ENCODE measurements around the gene BBLN.

Gene BBLN

DNA sequence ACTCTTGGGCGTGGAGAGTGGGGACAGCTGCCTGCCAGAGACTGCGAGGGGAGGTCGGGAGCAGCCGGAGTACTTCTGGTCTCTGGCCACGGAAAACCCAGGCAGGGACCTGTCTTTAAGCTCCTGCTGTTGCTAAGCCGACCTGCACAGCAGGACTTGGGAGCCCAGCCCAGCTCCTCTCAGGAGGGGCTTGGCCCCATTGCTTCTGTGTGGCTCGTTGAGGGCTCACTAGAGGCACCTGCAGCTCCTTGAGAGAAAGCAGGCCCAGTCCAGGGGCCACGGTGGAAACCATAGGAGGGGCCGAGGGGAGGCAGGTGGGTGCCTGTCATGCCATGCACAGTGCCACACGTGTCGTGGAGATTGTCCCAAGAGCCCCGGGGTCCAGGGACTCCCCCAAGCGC, 14.1 kb upstream of the BBLN start:
- DNase-seq: no peak

DNA sequence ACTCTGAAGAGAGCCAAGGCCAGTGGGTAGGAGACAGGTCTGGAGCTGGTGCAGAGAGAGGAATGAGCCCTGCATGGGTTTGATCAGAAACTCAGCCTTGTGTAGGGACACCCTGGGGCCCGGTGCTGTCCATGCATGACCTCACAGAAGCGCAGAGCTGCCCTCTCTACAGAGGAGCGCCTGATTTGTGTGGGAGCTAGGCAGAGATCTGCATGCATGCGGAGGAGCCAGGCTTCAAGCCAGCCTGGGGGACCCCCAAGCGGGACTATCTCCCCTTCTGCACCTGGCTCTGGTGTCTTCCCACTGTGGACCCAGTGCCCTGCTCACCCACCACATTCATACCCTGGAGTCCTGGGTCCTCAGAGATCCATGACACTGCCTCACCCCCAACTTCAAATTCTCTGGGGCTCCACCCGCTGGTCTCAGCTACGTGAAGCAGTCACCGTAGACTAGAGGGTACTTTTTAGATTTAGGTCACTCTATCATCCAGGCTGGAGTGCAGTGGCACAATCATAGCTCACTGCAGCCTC, 13.4 kb upstream of the BBLN start:
- no peak for DNase-seq

GRCh38 chr9:128148509-128149000, 11.5 kb upstream of the BBLN start:
- no peak for DNase-seq

DNA sequence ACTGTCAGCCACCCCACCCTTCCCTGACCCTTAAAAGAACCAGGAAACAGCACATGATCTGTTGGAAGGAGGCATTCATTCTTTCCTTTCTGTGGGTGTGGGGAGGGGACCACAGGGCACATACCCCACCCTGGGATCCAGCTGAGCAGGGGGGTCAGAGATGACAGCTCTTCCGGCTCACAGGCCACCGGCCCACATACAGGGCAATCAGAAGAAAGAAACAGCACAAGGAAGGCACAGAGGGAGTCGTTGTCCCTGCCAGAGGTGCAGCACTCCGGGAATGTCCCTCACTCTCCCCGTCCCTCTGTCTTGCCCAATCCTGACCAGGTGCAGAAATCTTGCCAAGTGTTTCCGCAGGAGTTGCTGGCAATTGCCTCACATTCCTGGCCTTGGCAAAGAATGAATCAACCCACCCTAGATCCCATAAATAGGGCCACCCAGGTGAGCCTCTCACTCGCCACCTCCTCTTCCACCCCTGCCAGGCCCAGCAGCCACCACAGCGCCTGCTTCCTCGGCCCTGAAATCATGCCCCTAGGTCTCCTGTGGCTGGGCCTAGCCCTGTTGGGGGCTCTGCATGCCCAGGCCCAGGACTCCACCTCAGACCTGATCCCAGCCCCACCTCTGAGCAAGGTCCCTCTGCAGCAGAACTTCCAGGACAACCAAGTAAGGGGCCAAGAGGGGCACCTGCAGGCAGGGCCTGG, 10.9 kb upstream of the BBLN start, which contains the start of gene LCN2:
Gene LCN2, plus strand, starts transcription at position 453 of the 701 bp plus-strand sequence. Its CDS starts 73 bp downstream, at position 526.
- no peak for DNase-seq

DNA sequence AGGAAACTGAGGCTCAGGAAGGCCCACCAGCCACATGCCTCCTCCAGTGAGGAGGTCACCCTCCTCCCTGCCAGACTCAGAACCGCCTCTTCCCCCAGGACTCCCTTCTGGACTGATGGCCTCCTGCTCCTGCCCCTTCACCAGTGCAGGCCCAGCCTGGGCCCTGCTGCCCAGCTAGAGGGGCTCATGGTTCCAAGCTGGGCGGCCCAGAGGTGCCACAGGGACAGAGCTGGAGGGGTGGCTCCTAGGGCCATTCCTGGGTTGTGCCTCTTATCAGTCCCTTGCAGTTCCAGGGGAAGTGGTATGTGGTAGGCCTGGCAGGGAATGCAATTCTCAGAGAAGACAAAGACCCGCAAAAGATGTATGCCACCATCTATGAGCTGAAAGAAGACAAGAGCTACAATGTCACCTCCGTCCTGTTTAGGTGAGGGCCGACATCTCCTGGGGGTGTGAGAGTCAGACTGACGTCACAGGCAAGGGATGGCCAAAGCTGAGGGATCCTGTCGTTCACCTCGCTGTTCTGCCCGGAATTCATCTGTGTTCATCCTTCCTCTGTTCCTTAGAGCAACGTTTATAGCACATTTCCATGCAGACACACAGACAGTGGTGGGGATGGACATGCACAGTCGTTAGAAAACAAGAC, 10.0 kb upstream of the BBLN start:
- no peak for DNase-seq

DNA sequence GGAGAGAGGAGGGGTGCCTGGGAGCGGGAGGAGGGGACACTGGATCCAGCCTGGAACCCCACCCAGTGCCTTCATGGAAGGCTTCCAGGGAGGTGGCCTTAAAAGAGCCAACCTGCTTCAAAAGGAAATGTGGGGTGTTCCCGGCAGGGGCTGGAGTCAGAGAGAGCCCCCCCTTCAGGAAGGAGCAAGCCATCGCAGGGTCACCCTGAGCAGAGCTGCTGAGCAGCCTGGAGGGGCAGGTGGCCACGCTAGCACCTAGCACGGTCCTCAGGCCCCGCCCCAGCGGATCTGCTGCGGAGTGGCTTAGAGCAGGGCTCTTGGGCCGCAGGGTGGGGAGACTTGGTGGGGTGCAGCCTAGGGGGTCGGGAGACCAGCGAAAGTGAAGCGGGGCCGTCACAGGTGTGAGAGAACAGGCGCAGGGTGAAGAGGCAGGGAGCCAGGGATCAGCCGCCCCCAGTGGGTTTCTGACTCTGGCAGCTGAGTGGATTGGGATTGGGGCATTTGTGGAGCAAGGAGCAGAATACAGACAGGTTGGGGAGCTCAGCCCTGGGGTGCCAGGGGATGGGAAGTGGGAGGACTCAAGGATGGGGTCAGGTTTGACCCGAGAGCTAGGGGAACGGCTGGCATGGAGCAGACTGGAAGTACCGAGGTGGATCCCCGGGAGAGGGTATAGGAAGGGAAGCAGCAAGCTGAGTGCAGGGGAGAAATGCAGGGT, 9.3 kb upstream of the BBLN start:
- DNase-seq: no peak

GRCh38 chr9:128151309-128152132, 8.5 kb upstream of the BBLN start:
- DNase-seq: no peak

DNA sequence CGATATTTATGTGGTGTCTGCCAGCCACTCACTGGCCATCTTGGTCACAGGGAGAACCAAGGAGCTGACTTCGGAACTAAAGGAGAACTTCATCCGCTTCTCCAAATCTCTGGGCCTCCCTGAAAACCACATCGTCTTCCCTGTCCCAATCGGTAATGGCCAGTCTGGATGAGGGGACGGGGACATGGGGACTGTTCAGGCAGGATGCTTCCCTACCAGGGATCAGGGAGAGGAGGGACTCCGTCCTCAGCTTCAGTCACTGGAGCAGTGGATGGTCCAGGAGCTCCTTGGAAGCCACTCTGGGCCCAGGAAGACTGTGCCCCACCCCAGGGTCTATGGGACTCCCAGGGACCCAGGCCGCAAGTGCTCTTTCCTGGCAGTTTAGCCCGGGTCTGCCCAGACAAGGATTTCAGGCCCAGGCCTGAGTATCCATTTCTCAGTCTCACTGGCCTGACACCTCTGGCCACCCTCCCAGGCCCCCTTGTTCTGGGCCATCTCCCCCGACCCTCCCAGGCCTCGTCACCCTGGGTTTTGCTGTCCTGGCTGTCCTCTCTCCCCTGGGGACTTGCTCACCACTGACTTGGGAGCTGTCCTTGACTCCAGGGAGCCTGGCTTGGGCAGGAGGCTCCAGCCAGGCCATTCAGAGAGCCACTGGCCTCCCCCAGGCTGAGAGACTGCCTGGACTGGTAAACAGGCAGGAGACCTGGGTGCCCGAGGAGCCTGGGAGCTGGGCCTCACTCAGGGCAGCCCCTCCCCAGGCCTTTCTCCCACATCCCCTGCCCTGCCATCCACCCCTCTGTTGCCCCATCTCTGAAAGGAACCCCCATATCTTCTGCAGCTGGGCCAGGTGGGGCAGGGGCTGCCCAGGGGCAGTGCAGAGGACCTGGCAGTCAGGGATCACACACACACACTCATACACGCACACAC, 7.7 kb upstream of the BBLN start:
- DNase-seq: no peak

DNA sequence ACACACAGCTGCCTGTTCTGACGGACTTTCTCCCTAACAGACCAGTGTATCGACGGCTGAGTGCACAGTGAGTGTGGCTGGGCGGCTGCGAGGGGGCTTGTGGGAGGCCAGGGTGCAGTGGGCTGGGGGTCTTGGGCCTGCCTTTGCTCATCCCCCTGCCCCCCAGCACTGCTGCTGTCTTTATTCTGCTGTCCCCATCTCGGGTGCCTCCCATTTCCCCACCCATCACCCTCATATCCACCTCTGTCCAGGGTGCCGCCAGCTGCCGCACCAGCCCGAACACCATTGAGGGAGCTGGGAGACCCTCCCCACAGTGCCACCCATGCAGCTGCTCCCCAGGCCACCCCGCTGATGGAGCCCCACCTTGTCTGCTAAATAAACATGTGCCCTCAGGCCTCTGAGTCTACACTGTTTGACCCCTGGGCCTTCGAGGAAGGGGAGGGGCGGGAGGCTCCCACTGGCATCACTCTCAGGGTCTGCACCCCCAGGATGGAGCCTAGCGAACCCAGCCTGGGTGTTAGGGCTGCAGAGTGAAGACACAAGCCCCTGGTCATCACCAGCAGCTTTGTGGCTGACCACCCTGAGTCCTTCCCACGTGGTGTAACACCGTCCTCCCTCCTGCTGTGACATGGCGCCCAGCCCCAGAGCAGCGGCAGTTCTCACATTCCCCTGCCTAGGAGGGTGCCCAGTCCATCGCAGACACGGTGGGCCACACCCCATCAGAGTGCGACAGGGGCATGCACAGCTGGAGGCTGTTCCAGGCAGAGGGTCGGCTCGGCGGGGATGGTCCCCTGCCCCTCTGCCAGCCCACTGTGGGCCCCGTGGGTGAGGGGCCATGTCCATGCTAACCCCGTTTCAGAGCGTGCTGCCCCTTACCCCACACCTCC, 6.8 kb upstream of the BBLN start:
- DNase-seq: no peak

GRCh38 chr9:128153947-128154695, 5.9 kb upstream of the BBLN start:
- no peak for DNase-seq

DNA sequence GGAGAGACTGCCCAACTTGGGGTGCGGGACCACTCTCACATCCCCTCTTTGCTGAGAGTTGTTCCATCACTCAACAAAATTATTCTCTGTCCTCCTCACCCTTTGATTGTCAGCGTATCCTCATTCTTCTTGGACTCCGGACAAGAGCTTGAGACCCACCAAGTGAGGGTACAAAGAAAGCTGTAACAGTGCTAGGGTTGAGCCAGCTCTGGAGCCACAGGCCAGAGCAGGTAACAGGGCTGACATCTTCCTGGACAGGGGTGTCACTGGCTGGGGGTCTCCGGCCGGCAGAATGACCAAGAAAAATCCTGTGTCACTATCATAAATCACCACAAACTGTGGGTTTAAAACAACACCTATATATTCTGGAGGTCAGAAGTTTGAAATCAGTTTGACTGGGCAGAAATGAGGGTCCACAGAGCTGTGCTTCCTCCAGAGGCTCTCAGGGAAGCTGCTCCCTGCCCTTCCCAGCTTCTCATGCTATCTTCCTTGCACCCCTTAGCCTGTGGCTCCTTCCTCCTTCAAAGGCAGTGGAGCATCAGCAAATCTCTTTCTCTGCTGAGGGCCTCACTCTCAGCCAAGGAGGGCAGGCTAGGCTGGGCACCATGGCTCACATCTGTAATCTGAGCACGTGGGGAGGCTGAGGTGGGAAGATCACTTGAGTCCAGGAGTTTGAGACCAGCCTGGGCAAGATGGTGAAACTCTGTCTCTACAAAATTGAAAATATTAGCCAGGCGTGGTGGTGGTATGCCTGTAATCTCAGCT, 4.1 kb upstream of the BBLN start:
- no peak for DNase-seq

- DNase-seq: peak; percentile 71
These were observed 612 bp upstream of the BBLN start for GRCh38 chr9:128159522-128159783.

DNA sequence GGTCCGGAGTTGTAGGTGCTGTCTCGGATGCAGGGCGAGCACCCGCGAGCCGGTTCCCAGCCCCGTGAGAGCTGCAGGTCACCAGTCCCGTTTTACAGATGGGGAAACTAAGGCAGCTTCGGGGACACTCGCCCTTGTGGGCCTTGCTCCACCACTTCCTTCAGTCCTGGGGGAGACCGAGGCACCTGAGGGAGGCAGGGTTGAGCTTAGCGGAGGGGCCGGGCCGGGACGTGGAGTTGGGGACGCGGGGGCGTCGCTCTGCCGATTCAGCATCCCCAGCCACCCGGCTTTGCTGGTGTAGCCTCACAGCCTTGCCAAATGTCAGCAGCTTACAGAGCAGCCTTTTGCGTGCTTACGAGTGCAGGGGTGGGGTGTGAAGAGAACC, 530 bp downstream of the BBLN start:
- no peak for DNase-seq

DNA sequence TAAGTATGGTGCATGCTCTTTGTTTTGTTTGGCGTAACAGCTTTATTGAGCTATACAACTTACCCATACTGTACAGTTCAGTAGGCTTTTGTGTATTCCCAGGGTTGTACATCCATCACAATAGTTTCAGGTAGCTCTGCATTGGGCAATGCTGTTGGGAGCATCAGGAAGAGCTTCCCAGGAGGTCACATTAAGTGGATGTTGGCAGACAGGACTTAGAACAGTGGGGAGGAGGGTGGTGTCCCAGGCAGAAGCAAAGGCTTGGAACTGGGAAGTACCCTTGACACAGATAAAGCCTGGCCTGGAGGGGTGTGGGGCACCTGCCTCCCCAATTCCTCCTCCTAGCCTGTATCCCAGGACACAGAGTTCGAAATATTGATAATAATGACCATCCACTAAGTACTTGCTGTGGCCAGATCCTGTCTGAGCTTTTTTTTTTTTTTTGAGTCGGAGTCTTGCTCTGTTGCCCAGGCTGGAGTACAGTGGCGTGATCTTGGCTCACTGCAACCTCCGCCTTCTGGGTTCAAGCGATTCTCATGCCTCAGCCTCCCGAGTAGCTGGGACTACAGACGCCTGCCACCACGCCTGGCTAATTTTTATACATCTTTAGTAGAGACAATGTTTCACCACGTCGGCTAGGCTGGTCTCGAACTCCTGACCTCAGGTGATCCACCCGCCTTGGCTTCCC, 1.3 kb downstream of the BBLN start:
- DNase-seq: no peak

GRCh38 chr9:128162215-128163026, 2.4 kb downstream of the BBLN start:
- no peak for DNase-seq

DNA sequence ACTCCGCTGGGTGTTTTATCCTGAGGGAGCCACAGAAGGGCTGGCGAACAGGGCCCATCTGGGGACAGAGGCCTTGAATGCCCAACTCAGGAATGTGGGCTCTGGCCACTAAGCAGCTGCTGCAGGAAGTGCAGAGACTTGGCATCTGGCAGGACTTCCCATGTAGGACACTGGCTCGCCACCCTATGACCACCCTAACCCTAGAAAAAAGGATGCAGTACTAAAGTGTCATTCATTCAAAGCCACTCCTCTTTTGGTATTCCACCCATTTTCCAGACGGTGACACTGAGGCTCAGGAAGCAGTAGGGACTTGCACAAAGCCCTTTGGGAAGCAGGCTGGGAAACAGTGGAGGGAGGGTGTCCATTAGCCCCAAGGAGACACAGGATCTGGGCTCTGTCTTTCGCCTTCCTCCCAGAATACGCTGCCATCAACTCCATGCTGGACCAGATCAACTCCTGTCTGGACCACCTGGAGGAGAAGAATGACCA, 3.0 kb downstream of the BBLN start:
- DNase-seq: no peak

DNA sequence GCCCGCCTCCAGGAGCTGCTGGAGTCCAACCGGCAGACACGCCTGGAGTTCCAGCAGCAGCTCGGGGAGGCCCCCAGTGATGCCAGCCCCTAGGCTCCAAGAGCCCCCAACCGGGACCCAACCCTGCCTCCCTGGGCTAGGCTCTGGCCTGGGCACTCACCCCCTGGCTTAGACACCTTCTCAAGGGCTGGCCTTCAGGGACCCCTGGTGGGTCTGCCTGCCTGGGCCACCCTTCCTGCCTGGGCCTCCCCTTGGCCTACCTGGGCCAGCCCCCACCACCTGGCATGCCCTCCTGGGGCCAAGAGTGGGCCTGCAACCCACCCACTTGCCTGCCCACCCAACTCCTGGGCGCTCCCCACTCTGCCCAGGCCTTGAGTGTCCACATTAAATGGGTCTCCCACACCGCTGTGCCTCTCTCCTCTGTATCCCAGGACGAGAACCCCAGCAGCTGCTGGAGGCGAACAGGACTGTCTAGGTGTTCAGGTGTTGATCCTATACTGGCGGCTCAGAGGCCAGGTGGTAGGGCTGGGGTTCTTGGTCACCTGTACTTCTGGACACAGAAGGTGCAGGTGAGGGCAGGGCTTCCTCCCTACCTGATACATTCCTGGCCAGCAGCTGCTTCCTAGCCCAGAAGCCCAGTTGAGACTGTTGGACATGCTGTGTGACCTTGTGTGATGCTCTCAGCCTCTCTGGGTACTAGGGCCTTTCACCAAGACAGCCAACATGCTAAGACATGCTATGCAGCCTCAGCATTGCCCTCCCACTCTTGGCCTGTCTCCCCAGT, 3.6 kb downstream of the BBLN start:
- DNase-seq: no peak
